Measurements from ENCODE around the gene DHX38.

DHX38 gene

DNA sequence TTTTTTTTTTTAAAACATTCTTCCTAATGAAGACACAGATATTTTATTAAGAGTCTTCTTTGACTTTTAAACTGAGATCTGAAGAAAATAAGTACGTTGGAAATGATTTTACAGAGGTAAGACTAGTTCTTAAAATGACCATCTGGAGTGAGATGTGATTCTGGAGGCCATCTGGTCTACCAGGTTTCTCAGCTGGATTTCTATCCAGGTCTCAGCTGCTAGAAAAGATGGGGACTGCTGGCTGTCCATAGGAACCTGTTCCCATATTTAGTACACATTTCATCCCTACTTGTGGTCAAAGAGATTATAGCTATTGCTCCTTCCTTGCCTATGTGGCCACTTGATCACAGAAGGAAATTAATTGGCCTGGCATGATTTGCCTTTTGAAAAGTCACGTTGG is 66.2 kb downstream of the DHX38 start:
- peak; percentile 59 for FAIRE-seq
- no peak for DNase-seq (ENCODE audit: insufficient read length, low spot score)

DNA sequence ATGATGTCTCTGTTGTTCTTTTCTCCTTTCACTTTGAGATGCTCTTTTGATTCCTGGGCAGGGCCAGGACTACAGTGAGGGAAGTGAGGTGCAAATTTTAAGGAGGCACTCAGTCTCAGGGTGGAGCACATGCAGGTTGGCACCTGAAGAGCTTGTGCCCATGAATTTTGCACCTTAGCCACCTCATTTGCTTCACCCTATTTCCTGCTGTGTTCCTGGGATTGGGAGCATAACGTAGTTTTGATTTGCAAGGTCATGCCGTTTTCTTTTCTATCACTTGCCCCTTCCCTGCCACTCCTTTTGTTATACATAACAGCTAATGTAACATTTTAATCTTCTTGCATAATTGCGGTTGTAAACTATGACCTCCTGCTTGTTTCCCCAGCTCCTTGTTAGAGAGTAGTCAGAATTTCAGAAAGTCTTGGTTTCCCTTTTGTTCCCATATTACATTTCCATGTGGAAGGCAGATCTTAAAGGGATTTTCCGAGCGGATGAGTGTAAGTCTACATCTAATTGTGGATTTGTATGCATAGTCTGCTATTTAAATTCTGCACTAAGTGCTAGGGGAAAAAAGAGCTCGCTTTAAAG is 68.6 kb downstream of the DHX38 start:
- no peak for FAIRE-seq
- no peak for DNase-seq (ENCODE audit: insufficient read length, low spot score)
